OCI-LY7 (cell line): ENCODE data around the gene CEP162. TPM values are rescaled to one million over a fixed set of nuclear protein-coding genes. Genes with fewer than 3 reads are reported as not detected.
"Not testable (repeated sequence)": the region's sequence is repeated elsewhere in the genome, so short reads cannot be mapped to it uniquely, and the experiment has no call there.

ENCODE experiments used
- BruUV-seq: library from RNA; stranded (reverse); fragments of 400-500 nt; replicated peaks from 2 replicates; lab custom pipeline; 2021; lab: Mats Ljungman, UMichigan
- CTCF ChIA-PET: fragments of 300-600 bp; sonication (Branson Sonifier 250); formaldehyde crosslinking; loops from one replicate; lab custom pipeline; 2022; ENCODE audit warnings: antibody characterized with exemption; ENCODE audit not compliant: unreplicated experiment; lab: Charles Lee
- POLR2A ChIA-PET: fragments of 300-600 bp; sonication (Branson Sonifier 250); formaldehyde crosslinking; loops from one replicate; lab custom pipeline; 2022; ENCODE audit warnings: antibody characterized with exemption; lab: Charles Lee
- DNase-seq: peaks from one replicate; pipeline ENCODE4 v3.0.0-alpha.2; 2015; ENCODE audit warnings: low spot score
- H2AFZ ChIP-seq: fragments of 200-600 bp; sonication (generic), shearing (Covaris generic); 2 replicates; pipeline ENCODE4 v1.6.1; 2014; ENCODE audit warnings: mild to moderate bottlenecking, antibody characterized with exemption, low read length, moderate library complexity
- H3K27ac ChIP-seq: fragments of 200-600 bp; sonication (generic); 2 replicates; pipeline ENCODE4 v1.5.1; 2014; ENCODE audit warnings: mixed run types, low read depth, mild to moderate bottlenecking, moderate library complexity, low read length, inconsistent platforms; ENCODE audit not compliant: poor library complexity, severe bottlenecking
- H3K36me3 ChIP-seq: fragments of 200-600 bp; sonication (generic); 2 replicates; pipeline ENCODE4 v1.6.1; 2014; ENCODE audit warnings: mild to moderate bottlenecking, antibody characterized with exemption, low read length, moderate library complexity, mixed read lengths; ENCODE audit not compliant: insufficient read depth
- H3K4me1 ChIP-seq: fragments of 200-600 bp; sonication (generic); 2 replicates; pipeline ENCODE4 v1.5.1; 2014; ENCODE audit warnings: mild to moderate bottlenecking, low read length; ENCODE audit not compliant: insufficient read depth, poor library complexity, severe bottlenecking
- H3K4me2 ChIP-seq: fragments of 200-600 bp; sonication (generic); 2 replicates; pipeline ENCODE4 v1.6.1; 2014; ENCODE audit warnings: mild to moderate bottlenecking, low read length
- H3K4me3 ChIP-seq: fragments of 200-600 bp; sonication (generic); 2 replicates; pipeline ENCODE4 v1.5.1; 2014; ENCODE audit warnings: mild to moderate bottlenecking, low read depth, low read length; ENCODE audit not compliant: poor library complexity, severe bottlenecking
- H3K79me2 ChIP-seq: fragments of 200-600 bp; sonication (generic); 2 replicates; pipeline ENCODE4 v1.6.1; 2016; ENCODE audit warnings: low read depth, mild to moderate bottlenecking, low read length, moderate library complexity, mixed read lengths; ENCODE audit not compliant: insufficient read depth
- H3K9me2 ChIP-seq: fragments of 200-600 bp; sonication (generic); 2 replicates; pipeline ENCODE4 v1.6.1; 2016; ENCODE audit warnings: mild to moderate bottlenecking, low read length, mixed read lengths; ENCODE audit not compliant: insufficient read depth
- H3K9me3 ChIP-seq: fragments of 200-600 bp; sonication (generic); 2 replicates; pipeline ENCODE4 v1.6.1; 2014; ENCODE audit warnings: mild to moderate bottlenecking, mixed run types, low read length, mixed read lengths
- H4K20me1 ChIP-seq: fragments of 200-600 bp; sonication (generic); 2 replicates; pipeline ENCODE4 v1.6.1; 2014; ENCODE audit warnings: mild to moderate bottlenecking, antibody characterized with exemption, low read length, moderate library complexity, mixed read lengths; ENCODE audit not compliant: insufficient read depth
- CTCF ChIP-seq: fragments of 200-600 bp; sonication (generic); conservative IDR thresholded peaks from 2 replicates; pipeline ENCODE4 v1.5.1; 2014; ENCODE audit warnings: mild to moderate bottlenecking, antibody characterized with exemption, low read length, moderate library complexity, mixed read lengths
- EZH2phosphoT487 ChIP-seq: fragments of 200-600 bp; sonication (generic); IDR thresholded peaks from 2 replicates; pipeline ENCODE4 v1.6.1; 2018; ENCODE audit warnings: low read depth, borderline replicate concordance, mild to moderate bottlenecking, mixed run types, antibody characterized with exemption, low read length, moderate library complexity, mixed read lengths
- intact Hi-C: fragments of 100-400 bp; cut with micrococcal nuclease; formaldehyde crosslinking; loops from one replicate; pipeline ENCODE4 v1.10.0; 2022; ENCODE audit not compliant: unreplicated experiment
- total RNA-seq, 2 experiments: library from RNA; depleted of rRNA in 1 of 2; stranded (reverse); fragments of >200 nt in 1 of 2; shearing (Covaris generic) in 1 of 2; gene quantifications; 2 replicates each; pipeline ENCODE4 v1.2.3, GENCODE V29; 2014 to 2022

Gene CEP162
- total RNA-seq, 2 experiments from 2014 or later, result 6.3 to 10.0 TPM

- ChIA-PET CTCF (no interaction called here), POLR2A (no interaction called here)
- Histone ChIP-seq H3K4me1 (no peaks in the 10 kb centered on the region), H3K9me3 (no peaks in the 10 kb centered on the region), H3K36me3 (peaks cover 4% of the 10 kb centered on the region; the same call in 1 of the 2 replicates), H4K20me1 (no peaks in the 10 kb centered on the region), H3K4me3 (no peak overlapping the region), H3K9me2 (no peaks in the 10 kb centered on the region), H3K79me2 (no peaks in the 10 kb centered on the region), H3K27ac (no peak overlapping the region), H2AFZ (no peak overlapping the region), H3K4me2 (no peak overlapping the region)
- intact Hi-C loops, result no loop called here
- TF ChIP-seq CTCF (no peak), EZH2phosphoT487 (no peak)
- no TSS peak for BruUV-seq
- no peak for DNase-seq
Measured at GRCh38 chr6:84135291-84135690, 92.2 kb downstream of the CEP162 start.

DNA sequence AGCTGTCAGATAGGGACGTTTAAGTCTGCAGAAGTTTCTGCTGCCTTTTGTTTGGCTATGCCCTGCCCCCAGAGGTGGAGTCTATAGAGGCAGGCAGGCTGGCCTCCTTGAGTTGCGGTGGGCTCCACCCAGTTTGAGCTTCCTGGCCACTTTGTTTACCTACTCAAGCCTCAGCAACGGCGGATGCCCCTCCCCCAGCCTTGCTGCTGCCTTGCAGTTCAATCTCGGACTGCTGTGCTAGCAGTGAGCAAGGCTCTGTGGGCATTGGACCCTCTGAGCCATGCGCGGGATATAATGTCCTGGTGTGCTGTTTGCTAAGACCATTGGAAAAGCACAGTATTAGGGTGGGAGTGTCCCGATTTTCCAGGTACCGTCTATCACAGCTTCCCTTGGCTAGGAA, 94.1 kb downstream of the CEP162 start:
- H3K36me3 ChIP-seq, H3K4me1 ChIP-seq, H3K79me2 ChIP-seq, intact Hi-C loops, H3K9me2 ChIP-seq, H4K20me1 ChIP-seq, H3K27ac ChIP-seq, BruUV-seq, POLR2A ChIA-PET, H3K4me3 ChIP-seq, DNase-seq, H2AFZ ChIP-seq, CTCF ChIA-PET, H3K4me2 ChIP-seq, H3K9me3 ChIP-seq: not testable (repeated sequence)

DNA sequence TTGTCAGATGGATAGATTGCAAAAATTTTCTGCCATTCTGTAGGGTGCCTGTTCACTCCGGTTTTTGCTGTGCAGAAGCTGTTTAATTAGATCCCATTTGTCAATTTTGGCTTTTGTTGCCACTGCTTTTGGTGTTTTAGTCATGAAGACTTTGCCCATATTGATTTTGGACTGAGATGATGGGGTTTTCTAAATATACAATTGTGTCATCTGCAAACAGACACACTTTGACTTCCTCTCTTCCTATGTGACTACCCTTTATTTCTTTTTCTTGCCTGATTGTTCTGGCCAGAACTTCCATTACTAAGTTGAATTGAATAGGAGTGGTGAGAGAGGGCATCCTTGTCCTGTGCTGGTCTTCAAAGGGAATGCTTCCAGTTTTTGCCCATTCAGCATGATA, 97.9 kb downstream of the CEP162 start:
- H4K20me1 ChIP-seq, DNase-seq, BruUV-seq, intact Hi-C loops, CTCF ChIA-PET, H3K4me1 ChIP-seq, H3K4me2 ChIP-seq, H3K4me3 ChIP-seq, H3K27ac ChIP-seq, H3K9me3 ChIP-seq, H3K9me2 ChIP-seq, H3K79me2 ChIP-seq, H2AFZ ChIP-seq, H3K36me3 ChIP-seq, POLR2A ChIA-PET: not testable (repeated sequence)

DNA sequence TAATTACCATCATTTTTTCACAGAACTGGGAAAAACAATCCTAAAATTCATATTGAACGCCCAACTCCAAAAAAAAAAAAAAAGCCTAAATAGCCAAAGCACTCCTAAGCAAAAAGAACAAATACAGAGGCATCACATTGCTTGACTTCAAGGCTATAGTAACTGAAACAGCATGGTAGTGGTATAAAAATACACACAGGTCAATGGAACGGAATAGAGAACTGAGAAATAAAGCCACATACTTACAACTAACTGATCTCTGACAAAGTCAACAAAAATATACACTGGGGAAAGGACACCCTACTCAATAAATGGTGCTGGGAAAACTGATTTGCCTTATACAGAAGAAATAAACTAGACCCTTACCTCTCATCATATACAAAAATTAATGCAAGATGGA, 104.3 kb downstream of the CEP162 start:
- no peak for TF ChIP-seq CTCF
- no peak for TF ChIP-seq EZH2phosphoT487
- CTCF ChIA-PET, result no interaction called here

More for the DNA sequence above, 104.3 kb downstream of the CEP162 start:
- POLR2A ChIA-PET, result no interaction called here
- Histone ChIP-seq H3K9me3 (no peaks in the 10 kb centered on the region), H3K4me2 (no peak overlapping the region), H2AFZ (no peak overlapping the region), H3K36me3 (0 out of 2 replicates have a peak, but pooled peaks cover 7% of the 10 kb centered on the region), H3K9me2 (no peaks in the 10 kb centered on the region), H3K4me1 (no peaks in the 10 kb centered on the region), H3K79me2 (no peaks in the 10 kb centered on the region), H3K27ac (no peak overlapping the region), H4K20me1 (no peaks in the 10 kb centered on the region), H3K4me3 (no peak overlapping the region)
- DNase-seq, result no peak
- no TSS peak for BruUV-seq
- intact Hi-C loops, result no loop called here
